ENCODE measurements around the gene DRAP1.

Gene DRAP1

GRCh38 chr11:65919141-65919572 is at the start of gene DRAP1:
TSS of gene DRAP1 (plus strand) at chr11:65919426. CDS start at chr11:65919502, 76 bp downstream.
- peak; percentile 99 for DNase-seq (ENCODE audit: low spot score)

- no peak for DNase-seq (ENCODE audit: low spot score)
These were observed 49.5 kb upstream of the DRAP1 start for GRCh38 chr11:65869643-65870306.

- no peak for DNase-seq (ENCODE audit: low spot score)
These were observed 48.9 kb upstream of the DRAP1 start for GRCh38 chr11:65870307-65870658.

GRCh38 chr11:65870706-65871681 is 48.2 kb upstream of the DRAP1 start:
- no peak for DNase-seq (ENCODE audit: low spot score)

- DNase-seq (ENCODE audit: low spot score): peak; percentile 55
These were observed 47.2 kb upstream of the DRAP1 start for GRCh38 chr11:65871811-65872548.

GRCh38 chr11:65872586-65873317 is 46.5 kb upstream of the DRAP1 start, which contains the start of gene EFEMP2:
TSS of gene EFEMP2 (minus strand) at chr11:65872800. CDS start at chr11:65872354, 446 bp downstream.
- peak; percentile 81 for DNase-seq (ENCODE audit: low spot score)

GRCh38 chr11:65873318-65874156 is 45.7 kb upstream of the DRAP1 start:
- peak; percentile 97 for DNase-seq (ENCODE audit: low spot score)

- no peak for DNase-seq (ENCODE audit: low spot score)
These were observed 39.6 kb upstream of the DRAP1 start, which contains the start of gene CTSW for GRCh38 chr11:65879617-65880016. TSS of gene CTSW (plus strand) at chr11:65879837. CDS start at chr11:65879855, 18 bp downstream.

GRCh38 chr11:65880027-65880426 is 39.2 kb upstream of the DRAP1 start:
- no peak for DNase-seq (ENCODE audit: low spot score)

- DNase-seq (ENCODE audit: low spot score): no peak
These were observed 38.3 kb upstream of the DRAP1 start for GRCh38 chr11:65880844-65881421.

GRCh38 chr11:65882120-65883057 is 36.8 kb upstream of the DRAP1 start:
- no peak for DNase-seq (ENCODE audit: low spot score)

GRCh38 chr11:65883058-65883761 is 36.0 kb upstream of the DRAP1 start:
- DNase-seq (ENCODE audit: low spot score): no peak

GRCh38 chr11:65883786-65884715 is 35.2 kb upstream of the DRAP1 start:
- no peak for DNase-seq (ENCODE audit: low spot score)

GRCh38 chr11:65884716-65885092 is 34.5 kb upstream of the DRAP1 start:
- peak; percentile 88 for DNase-seq (ENCODE audit: low spot score)

- no peak for DNase-seq (ENCODE audit: low spot score)
These were observed 34.0 kb upstream of the DRAP1 start for GRCh38 chr11:65885231-65885630.

- no peak for DNase-seq (ENCODE audit: low spot score)
These were observed 33.3 kb upstream of the DRAP1 start for GRCh38 chr11:65885808-65886536.
